Body of pancreas (tissue), 4 donors: ENCODE data around the gene D2HGDH.

Experiments
- CTCF ChIP-seq, 7 experiments: fragments of 450-650 bp in 4 of 7; fragments of 200-600 bp in 3 of 7; sonication (generic) in 3 of 7; IDR thresholded peaks; one replicate each; pipeline ENCODE4 v1.5.1; 2016 to 2019; ENCODE audit warnings: antibody characterized with exemption in 7 of 7
- POLR2A ChIP-seq, 3 donors: fragments of 450-650 bp; IDR thresholded peaks; one replicate each; pipeline ENCODE4 v1.6.1; 2016; ENCODE audit warnings: antibody characterized with exemption in 3 of 3, mild to moderate bottlenecking in 2 of 3

GRCh38 chr2:241720560-241720959 is 13.9 kb upstream of the D2HGDH start:
- TF ChIP-seq POLR2A (IDR thresholded peaks at IDR 0.05), result no peak
- no peak for TF ChIP-seq CTCF (IDR thresholded peaks at IDR 0.05)
